Inflammatory macrophage (primary cell): ENCODE results near the gene INPP5A.
"Not testable (repeated sequence)": the region's sequence is repeated elsewhere in the genome, so short reads cannot be mapped to it uniquely, and the experiment has no call there.

ENCODE experiments used
- DNase-seq, 2 donors: peaks; one replicate each; pipeline ENCODE4 v3.0.0-alpha.2; 2020 to 2022
- total RNA-seq, 18 experiments: gene quantifications; one replicate each; lab custom pipeline; 2026; ENCODE audit warnings: mixed read lengths in 6 of 18, inconsistent platforms in 2 of 18; lab: John Stamatoyannopoulos, UW

Gene INPP5A, protein sequence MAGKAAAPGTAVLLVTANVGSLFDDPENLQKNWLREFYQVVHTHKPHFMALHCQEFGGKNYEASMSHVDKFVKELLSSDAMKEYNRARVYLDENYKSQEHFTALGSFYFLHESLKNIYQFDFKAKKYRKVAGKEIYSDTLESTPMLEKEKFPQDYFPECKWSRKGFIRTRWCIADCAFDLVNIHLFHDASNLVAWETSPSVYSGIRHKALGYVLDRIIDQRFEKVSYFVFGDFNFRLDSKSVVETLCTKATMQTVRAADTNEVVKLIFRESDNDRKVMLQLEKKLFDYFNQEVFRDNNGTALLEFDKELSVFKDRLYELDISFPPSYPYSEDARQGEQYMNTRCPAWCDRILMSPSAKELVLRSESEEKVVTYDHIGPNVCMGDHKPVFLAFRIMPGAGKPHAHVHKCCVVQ
- 4.2 to 21.8 (median 9.4) reads per million in 18 experiments for total RNA-seq

DNA sequence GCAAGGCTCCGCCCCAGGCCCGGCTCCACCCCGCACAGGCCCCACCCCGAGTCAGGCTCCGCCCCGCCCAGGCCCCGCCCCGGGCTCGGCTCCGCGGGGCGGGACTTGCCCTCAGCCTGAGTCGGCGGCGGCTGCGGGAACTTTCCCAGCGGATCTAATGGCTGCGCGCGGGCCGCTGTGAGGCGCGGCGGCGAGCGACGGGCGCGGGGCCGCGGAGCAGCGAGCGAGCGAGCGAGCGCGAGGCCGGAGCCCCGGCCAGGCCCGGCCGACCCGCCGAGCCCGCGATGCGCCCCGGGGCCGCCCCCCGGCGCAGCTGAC, at the start of gene INPP5A:
Gene INPP5A, plus strand, starts transcription at position 104 of the 318 bp plus-strand sequence. CDS start 310 bp downstream, outside the sequence.
- no peak for DNase-seq

DNA sequence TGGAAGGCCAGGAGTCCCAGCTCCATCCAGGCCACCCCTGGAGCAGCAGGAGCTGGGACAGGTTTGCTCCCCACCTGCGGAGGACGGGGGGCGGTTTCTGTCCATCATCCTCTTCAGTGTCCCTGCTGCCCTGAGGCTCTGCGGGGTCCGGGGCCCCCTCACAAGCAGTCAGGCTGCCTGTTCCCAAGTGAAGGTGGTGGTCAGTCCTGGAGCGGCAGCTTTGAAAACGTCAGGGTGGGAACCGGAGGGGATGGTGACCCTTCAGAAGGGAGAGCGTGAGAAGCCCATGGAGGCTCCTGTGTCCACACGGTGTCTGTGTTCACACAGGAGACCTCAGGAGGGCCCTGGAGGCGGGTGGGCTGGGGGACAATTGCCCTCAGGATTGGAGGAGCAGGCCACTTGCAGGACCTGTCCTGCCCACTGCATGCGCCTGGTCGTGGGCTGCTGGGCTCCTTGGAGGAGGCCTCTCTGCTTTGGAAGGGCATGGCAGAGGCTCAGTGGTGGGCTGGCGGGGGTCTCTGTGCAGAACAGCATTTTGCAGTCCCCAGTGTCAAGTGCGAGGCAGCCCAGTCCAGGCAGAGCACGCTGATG, 49.3 kb upstream of the INPP5A start:
- DNase-seq: no peak

DNA sequence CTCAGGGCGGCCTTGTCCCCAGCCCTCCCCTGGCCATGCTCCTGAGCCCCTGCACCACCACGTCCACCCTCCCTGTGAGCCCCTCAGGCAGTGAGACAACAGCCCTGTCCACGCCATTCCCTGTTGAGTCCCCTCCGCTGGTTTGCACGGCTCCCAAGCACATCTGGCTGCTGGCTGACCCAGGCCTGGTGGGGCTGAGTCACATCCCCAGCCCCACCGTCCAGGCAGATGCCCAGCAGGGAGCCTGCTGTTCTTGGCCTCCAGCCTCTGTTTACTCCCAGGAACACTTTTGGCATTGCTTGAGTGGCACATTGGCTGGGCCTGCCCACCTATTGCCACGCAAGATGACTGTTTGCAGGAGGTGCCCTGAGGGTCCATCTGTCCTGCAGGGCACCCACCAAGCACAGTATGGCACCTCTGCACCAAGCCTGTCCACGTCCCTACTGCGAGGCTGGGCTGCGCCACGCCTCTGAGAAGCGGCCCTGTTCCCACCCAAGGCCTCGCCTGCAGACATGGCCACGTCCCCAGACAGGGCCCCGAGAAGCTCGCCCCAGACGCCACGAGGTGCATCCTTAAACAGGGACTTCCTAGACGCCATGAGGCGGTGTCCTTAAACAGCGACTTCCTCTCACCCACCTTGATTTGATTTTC, 48.4 kb upstream of the INPP5A start:
- DNase-seq: no peak

DNA sequence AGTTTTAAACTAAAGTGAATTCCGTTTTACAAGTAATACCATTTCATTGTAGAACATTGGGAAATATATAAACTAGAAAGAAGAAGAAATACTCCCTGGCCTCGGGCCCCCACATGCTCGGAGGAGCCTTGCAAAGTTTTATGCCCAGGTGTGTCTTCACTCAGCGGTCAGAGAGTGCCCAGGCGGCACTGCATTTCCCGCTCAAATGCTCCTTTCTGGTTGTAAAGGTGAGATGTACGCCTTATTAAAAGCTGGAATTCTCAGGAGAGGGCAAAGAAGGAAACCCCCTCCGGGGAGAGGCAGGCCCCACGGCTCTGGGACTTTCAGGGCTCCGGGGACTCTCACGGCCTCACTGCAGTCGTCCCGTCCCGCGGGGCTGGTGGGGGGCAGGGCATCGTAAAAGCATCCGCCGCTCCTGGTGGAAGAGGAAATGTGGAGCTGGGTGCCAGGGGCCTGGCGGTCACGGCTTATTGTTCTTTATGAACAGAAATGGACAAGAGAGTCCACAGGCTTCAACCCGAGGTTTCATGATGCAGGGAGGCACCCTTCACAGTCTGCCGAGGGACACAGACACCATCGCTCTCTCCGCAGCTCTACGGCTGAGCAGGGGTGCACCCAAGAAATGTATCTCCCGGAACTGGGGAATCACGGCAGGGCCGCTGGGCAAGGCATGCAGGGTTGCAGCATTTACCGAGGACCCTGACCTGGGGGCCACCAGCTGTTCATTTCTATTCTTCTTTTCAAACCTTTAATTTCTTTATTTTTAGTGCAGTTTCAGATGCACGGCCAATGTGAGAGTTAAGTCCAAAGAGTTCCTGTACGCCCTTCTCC, 47.7 kb upstream of the INPP5A start:
- no peak for DNase-seq

DNA sequence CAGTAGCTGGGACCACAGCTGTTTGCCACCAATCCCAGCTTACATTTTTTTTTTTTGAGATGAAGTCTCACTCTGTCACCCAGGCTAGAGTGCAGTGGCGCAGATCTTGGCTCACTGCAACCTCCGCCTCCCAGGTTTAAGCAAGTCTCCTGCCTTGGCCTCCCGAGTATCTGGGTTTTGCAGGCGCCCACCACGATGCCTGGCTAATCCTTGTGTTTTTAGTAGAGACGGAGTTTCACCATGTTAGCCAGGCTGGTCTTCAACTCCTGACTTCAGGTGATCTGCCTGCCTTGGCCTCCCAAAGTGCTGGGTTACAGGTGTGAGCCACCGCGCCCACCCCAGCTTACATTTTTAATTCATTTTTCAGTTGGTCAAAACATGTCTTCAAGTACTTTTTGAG, 46.1 kb upstream of the INPP5A start:
- not testable (repeated sequence) for DNase-seq

DNA sequence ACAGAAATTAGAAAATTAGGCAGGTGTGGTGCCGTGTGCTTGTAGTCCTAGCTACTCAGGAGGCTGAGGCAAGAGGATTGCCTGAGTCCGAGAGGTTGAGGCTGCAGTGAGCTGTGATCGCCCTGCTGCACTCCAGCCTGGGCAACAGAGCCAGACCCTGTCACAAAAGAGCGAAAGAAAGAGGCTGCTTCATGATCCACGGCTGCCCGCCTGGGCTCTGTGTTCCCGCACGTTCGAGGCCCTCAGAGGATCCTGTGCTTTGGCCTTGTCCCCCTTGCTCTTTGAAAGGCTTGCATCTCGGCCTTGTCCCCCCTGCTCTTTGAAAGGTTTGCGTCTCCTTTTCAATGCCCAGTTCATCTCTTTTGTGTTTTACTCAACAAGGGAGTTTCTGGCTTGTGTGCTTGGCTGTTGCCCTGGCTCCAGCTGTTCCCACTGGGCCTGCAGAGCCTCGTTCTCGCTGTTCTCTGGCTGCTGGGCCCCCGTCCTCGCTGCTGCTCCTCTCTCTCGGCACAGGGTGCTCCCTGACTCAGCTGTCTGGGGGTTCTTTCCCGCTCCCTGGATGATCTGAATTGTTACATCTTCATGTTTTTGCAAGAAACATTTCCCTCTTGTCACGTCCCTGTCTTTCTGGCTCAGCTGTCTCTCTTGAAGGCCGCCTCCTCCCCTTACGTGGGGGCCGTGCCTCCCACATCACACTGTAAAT, 45.1 kb upstream of the INPP5A start:
- no peak for DNase-seq

DNA sequence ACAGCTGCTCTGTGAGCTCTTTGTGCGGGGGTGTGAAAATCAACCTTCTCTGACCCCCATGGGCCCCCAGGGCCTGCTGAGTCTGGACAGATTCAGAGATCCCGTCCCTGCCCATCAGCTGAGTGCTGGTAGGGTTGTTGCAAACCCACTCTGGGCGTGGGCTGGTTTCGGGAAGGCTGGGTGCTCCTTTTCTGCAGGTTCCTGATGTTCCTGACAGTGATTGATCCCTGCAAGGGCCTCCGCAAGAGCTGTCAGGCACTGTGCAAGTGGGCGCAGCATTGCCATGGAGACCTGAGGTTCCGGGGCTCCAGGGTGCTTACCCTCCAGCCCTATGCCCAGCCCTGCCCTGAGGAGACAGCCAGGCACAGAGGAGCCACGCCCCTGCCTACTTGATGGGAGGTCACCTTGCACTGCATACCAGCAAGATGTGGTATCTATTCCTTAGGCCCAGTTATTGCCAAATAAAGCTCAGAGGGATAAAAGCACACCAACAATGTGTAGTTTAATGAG, 44.3 kb upstream of the INPP5A start:
- no peak for DNase-seq

DNA sequence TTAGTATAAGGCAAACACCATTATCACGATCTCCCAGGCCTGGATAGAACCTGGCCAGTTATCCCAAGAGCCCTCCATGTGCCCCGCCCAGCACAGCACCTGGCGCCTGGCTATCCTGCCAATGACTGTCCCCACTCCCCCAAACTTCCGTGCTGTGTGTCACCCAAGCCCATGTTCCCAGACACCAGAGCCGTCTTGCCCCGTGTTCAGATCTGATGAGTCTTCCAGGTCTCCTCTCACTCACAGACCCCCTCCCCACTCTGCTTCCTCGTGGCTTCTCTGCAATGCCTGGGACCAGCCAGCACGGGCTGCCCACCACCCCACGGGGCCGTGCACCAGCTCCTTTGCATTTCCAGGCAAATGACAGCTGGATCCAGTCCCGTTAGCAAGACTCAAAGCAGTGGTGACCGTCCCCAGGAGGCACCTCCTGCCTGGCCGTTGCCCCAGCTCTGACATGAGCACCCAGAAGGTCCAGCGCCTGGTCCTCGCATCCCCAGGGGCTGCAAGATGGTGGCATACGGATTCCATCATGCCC, 43.8 kb upstream of the INPP5A start:
- no peak for DNase-seq

DNA sequence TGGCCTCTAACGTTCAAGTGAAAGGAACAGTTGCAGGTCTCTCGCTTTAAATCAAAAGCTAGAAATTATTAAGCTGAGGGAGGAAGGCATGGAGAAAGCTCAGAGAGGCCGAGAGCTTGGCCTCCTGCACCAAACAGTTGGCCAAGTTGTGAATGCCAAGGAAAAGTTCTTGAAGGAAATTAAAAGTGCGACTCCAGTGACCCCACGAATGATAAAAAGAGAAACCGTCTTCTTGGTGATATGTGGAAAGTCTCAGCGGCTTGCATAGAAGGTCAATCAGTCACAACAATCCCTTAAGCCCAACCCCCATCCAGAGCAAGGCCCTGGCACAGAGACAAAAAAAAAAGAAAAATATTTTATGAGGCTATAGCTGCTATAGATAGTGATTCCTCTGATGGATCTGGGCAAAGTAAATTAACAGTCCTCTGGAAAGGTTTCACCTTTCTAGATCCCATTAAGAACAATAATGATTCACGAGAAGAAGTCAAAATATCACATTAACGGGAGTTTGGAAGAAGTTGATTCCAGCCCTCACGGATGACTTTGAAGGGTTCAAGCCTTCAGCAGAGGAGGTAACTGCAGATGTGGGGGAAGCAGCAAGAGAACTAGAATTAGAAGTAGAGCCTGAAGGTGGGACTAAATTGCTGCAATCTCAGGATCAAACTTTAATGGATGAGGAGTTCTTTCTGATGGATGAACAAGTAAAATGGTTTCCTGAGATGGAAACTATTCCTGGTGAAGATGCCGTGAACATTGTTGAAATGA, 42.5 kb upstream of the INPP5A start:
- DNase-seq: no peak

DNA sequence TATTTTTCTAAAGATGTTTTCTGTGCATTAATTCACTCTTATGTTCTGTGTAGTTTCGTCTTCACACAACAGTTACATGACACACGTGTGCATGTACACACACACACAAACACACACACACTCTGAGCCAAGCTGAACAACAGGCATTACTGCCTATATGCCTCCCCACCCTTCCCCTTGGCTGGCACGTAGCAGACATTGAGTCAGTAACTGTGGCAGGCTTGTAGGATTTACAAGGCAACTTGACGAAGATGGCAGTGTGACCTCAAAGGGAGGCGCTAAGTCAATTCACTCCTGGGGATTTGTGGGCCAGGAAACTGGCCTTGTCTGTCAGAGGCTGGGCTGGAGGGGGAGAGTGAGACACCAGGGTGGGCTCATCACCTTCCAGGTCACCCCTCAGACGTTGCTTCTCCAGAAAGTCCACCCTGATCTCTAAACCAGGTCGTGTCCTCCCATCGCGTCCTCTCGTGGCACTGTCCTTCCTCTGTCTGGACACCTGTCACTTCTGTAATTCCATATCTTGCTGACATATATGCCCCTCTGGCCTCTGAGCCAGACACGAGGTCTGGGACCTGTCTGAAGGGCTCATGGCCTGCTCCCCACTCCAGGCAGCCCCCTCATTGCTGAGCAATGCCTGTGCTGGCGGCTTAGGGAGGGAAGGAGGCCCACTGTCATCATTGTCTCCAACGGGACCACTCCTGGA, 41.1 kb upstream of the INPP5A start:
- no peak for DNase-seq

DNA sequence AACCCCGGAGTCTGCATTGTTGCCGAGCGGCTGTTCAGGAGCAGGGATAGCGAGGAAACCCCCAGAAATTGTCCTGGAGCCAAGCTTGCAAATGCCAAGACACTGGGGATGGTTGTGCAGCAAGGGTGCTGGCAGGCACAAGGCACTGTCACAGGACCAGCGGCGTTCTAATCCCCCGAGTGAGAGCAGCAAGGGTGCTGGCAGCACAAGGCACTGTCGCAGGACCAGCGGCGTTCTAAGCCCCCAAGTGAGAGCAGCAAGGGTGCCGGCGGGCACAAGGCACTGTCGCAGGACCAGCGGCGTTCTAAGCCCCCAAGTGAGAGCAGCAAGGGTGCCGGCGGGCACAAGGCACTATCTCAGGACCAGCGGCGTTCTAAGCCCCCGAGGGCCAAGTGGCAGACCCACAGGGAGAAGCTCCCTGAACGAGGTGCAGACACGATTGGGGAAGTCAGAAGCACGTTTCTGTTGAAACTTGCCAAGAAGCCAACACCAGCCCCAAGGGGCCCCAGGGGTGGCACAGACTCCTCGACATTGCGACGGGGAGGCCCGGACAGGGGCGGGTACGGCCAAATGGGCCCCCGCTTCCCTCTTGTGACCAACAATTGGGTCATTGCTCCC, 40.4 kb upstream of the INPP5A start:
- peak; percentile 42 to 56 for DNase-seq

DNA sequence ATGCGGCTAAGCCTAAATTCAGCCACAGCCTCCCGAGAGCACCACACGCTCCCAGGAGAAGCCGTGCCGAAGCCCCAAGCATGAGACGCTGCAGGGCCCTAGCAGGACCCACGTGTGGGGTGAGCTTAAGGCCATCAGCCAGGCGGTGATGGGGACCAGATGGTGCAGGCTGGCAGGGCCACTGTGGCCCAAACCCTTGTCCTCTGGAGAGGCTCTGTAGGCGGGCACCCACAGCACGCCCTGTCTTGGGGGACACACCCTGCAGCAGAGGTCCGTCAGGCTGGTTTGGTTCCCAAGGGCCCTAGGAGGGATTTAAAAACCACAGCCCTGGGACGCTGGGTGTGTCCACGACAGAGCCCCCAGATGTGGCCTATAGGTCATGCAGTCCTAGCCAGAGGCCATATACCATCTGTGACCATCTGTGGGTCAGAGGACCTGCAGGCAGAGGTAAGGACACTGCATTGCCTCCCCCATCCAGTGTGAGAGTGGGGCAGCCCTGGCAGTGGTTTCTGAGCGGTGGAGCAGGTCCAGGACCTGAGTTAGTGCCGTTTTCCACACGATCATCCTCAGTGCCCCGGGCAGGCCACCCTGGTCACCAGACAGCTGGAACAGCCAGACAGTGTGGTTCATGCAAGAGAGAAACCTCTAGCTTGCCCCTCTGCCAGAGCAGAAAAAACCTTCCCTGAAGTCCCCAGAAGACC, 39.6 kb upstream of the INPP5A start:
- no peak for DNase-seq

DNA sequence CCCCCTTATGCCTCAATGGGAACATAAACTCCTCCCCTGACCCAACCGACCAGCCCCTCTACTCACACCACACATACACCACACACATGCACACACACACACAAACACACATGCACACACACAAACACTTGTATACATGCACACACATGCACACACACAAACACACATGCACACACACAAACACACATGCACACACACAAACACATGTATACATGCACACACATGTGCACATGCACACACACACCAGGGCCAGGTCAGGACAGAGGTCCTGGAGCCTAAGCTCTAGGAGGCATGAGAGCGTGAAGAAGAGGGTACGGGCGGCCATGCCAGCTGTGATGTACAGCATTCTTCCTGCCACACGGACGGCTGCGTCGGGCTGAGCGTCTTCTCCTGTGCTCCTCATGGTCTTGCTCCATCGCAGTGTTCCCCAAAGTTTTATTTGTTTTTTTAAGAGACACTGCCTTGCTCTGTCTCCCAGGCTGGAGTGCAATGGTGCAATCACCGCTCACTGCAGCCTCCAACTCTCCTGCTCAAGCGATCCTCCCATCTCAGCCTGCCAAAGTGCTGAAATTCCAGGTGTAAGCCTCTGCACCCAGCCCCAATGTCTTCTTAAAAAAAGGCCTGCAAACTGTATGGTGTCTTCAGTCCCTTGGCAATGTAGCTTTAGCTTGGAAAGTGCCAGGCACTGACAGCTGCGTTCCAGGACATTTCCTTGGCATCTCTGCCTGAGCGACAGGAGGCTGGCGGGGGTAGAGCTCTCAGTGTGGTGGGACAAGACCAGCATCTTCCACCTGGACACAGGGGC, 38.8 kb upstream of the INPP5A start:
- no peak for DNase-seq

DNA sequence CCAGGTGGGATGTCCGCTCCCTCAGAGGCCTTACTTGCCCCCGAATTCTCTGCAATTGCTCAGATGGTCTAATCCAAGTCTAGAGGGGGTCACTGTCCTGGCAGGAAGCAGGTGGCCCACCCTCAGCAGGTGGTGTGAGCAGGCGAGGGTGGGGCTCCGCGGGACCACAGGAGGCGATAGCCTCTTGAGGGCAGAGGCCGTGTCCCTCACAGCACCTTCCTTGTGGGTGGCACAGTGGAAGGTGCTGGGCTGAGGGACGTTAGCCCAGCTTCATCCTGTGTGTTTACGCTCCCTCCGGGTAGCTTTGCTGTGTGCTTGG, 38.3 kb upstream of the INPP5A start:
- DNase-seq: no peak

DNA sequence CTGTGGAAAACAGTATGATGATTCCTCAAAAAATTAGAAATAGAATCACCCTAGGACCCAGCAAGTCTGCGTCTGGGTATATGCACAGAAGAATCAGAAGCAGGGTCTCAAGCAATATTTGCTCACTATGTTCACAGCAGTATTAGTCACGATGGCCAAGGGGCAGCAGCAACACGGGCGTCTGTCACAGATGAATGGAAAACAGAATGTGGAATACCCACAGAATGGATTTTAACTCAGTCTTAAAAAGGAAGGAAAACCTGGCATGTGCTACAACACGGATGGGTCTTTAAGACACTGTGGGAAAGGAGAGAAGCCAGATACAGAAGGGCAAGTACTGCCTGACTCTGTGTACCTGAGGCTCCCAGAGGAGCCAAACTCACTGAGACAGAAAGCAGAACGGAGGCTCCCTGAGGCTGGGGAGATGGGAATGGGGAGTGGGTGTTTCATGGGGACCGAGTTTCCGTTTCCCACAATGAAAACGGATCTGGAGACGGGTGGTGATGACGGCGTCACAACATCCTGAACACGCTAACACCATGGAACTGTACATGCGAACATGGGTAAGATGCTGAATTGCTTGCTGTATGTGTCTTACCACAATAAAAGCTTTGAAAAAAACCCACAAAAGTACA, 36.7 kb upstream of the INPP5A start:
- no peak for DNase-seq

DNA sequence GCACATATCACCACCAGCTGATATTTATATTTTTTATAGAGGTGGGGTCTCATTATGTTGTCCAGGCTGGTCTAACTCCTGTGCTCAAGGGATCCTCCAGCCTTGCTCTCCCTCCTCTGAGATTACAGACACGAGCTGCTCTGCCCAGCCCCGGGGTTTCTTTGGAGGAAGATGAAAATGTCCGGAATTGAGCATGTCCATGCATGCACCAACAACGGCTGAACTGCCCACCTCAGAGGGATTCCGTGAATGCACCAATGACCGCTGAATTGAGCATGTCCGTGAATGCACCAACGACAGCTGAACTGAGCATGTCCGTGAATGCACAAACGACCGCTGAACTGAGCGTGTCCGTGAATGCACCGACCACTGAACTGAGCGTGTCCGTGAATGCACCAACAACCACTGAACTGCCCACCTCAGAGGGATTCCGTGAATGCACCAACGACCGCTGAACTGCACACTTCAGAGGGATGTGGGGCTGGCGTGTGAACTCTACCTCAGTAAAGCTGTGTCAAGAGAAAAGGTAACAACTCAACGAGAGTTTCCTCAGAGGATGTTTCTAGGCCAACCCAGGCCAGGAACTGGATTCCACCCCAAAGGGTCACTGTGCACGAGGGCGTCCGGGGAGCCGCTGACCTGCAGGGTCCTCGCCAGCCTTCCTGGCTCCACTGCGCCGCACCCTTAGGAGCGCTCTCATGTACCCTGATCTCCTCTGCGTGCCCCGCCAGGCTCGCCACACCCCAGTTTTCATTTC, 34.9 kb upstream of the INPP5A start:
- no peak for DNase-seq
